Islet of Langerhans (tissue), 1 donor: Measurements from ENCODE around the gene DNPEP.
"Not testable (repeated sequence)": the region's sequence is repeated elsewhere in the genome, so short reads cannot be mapped to it uniquely, and the experiment has no call there.

Source experiments
- FAIRE-seq: peaks from one replicate; lab custom pipeline; 2011; peaks lifted over from hg19 to GRCh38; lab: Jason Lieb, UNC

Gene DNPEP

GRCh38 chr2:219419012-219419324 lies 31.3 kb upstream of the DNPEP start:
- FAIRE-seq, result no peak

GRCh38 chr2:219418155-219419011 lies 30.7 kb upstream of the DNPEP start, which contains the start of gene DES:
TSS of gene DES (plus strand) at chr2:219418377. CDS start at chr2:219418463, 86 bp downstream.
- FAIRE-seq, result no peak

GRCh38 chr2:219417374-219417773 lies 29.7 kb upstream of the DNPEP start:
- no peak for FAIRE-seq

GRCh38 chr2:219416938-219417337 lies 29.2 kb upstream of the DNPEP start:
- no peak for FAIRE-seq

- no peak for FAIRE-seq
Observed at GRCh38 chr2:219416235-219416602, 28.5 kb upstream of the DNPEP start.

GRCh38 chr2:219415580-219416234 lies 28.0 kb upstream of the DNPEP start:
- no peak for FAIRE-seq

GRCh38 chr2:219414857-219415256 lies 27.1 kb upstream of the DNPEP start:
- FAIRE-seq, result no peak

GRCh38 chr2:219410390-219410789 lies 22.7 kb upstream of the DNPEP start:
- no peak for FAIRE-seq

GRCh38 chr2:219409619-219410018 lies 21.9 kb upstream of the DNPEP start:
- no peak for FAIRE-seq

- FAIRE-seq, result no peak
Observed at GRCh38 chr2:219408631-219409030, 20.9 kb upstream of the DNPEP start.

GRCh38 chr2:219408204-219408603 lies 20.5 kb upstream of the DNPEP start:
- no peak for FAIRE-seq

GRCh38 chr2:219407343-219407742 lies 19.6 kb upstream of the DNPEP start:
- not testable (repeated sequence) for FAIRE-seq

- FAIRE-seq, result no peak
Observed at GRCh38 chr2:219406861-219407230, 19.1 kb upstream of the DNPEP start.

- FAIRE-seq, result no peak
Observed at GRCh38 chr2:219405958-219406860, 18.5 kb upstream of the DNPEP start.

GRCh38 chr2:219405451-219405850 lies 17.7 kb upstream of the DNPEP start:
- no peak for FAIRE-seq

- no peak for FAIRE-seq
Observed at GRCh38 chr2:219404954-219405353, 17.2 kb upstream of the DNPEP start.

GRCh38 chr2:219404291-219404910 lies 16.7 kb upstream of the DNPEP start:
- FAIRE-seq, result no peak

GRCh38 chr2:219403861-219404260 lies 16.1 kb upstream of the DNPEP start:
- no peak for FAIRE-seq

GRCh38 chr2:219402665-219403515 lies 15.2 kb upstream of the DNPEP start:
- FAIRE-seq, result peak; percentile 92

- no peak for FAIRE-seq
Observed at GRCh38 chr2:219401606-219402005, 13.9 kb upstream of the DNPEP start.

GRCh38 chr2:219400562-219400961 lies 12.8 kb upstream of the DNPEP start:
- no peak for FAIRE-seq
